Measurements from ENCODE around the gene WNK4.

- TF ChIP-seq ZFP3 (CRISPR knock-in tag; IDR thresholded peaks at IDR 0.05) (no peak), PATZ1 (CRISPR knock-in tag; IDR thresholded peaks at IDR 0.05; ENCODE audit: borderline replicate concordance) (no peak), OSR1 (CRISPR knock-in tag; IDR thresholded peaks at IDR 0.05) (no peak), TCF4 (CRISPR knock-in tag; IDR thresholded peaks at IDR 0.05; ENCODE audit: borderline replicate concordance) (no peak), CREB5 (CRISPR knock-in tag; IDR thresholded peaks at IDR 0.05; ENCODE audit: low read depth) (no peak), PPARA (CRISPR knock-in tag; IDR thresholded peaks at IDR 0.05; ENCODE audit: borderline replicate concordance) (no peak), ZNF565 (CRISPR knock-in tag; conservative IDR thresholded peaks at IDR 0.05; ENCODE audit: low read depth) (no peak), CSDC2 (CRISPR knock-in tag; IDR thresholded peaks at IDR 0.05) (no peak), ISL1 (CRISPR knock-in tag; IDR thresholded peaks at IDR 0.05) (no peak), RARB (CRISPR knock-in tag; IDR thresholded peaks at IDR 0.05) (no peak), ZNF8 (CRISPR knock-in tag; IDR thresholded peaks at IDR 0.05) (no peak), ZFP30 (CRISPR knock-in tag; IDR thresholded peaks at IDR 0.05) (no peak), ARNTL (CRISPR knock-in tag; IDR thresholded peaks at IDR 0.05; ENCODE audit: borderline replicate concordance, low read depth) (no peak)
- TF ChIP-seq, protein P1, sequence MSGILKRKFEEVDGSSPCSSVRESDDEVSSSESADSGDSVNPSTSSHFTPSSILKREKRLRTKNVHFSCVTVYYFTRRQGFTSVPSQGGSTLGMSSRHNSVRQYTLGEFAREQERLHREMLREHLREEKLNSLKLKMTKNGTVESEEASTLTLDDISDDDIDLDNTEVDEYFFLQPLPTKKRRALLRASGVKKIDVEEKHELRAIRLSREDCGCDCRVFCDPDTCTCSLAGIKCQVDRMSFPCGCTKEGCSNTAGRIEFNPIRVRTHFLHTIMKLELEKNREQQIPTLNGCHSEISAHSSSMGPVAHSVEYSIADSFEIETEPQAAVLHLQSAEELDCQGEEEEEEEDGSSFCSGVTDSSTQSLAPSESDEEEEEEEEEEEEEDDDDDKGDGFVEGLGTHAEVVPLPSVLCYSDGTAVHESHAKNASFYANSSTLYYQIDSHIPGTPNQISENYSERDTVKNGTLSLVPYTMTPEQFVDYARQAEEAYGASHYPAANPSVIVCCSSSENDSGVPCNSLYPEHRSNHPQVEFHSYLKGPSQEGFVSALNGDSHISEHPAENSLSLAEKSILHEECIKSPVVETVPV (CRISPR knock-in tag; IDR thresholded peaks at IDR 0.05): no peak
Measured at GRCh38 chr17:42775534-42776098, 4.8 kb upstream of the WNK4 start.
